ENCODE results near the gene POU6F1.

POU6F1 gene

GRCh38 chr12:51197736-51198567, 19.9 kb downstream of the POU6F1 start:
- no peak for DNase-seq (ENCODE audit: low read depth in 2 of 2, low spot score in 1 of 2)

- no peak for DNase-seq (ENCODE audit: low read depth in 2 of 2, low spot score in 1 of 2)
Observed at GRCh38 chr12:51196547-51196946, 21.3 kb downstream of the POU6F1 start.

GRCh38 chr12:51195841-51196240, 22.0 kb downstream of the POU6F1 start:
- DNase-seq (ENCODE audit: low read depth in 2 of 2, low spot score in 1 of 2), result no peak

- DNase-seq (ENCODE audit: low read depth in 2 of 2, low spot score in 1 of 2), result no peak
Observed at GRCh38 chr12:51192284-51192671, 25.6 kb downstream of the POU6F1 start.

GRCh38 chr12:51191516-51192283, 26.2 kb downstream of the POU6F1 start:
- no peak for DNase-seq (ENCODE audit: low read depth in 2 of 2, low spot score in 1 of 2)

- no peak for DNase-seq (ENCODE audit: low read depth in 2 of 2, low spot score in 1 of 2)
Observed at GRCh38 chr12:51190820-51191219, 27.0 kb downstream of the POU6F1 start.

- DNase-seq (ENCODE audit: low read depth in 2 of 2, low spot score in 1 of 2), result no peak
Observed at GRCh38 chr12:51189790-51190355, 28.0 kb downstream of the POU6F1 start.

- no peak for DNase-seq (ENCODE audit: low read depth in 2 of 2, low spot score in 1 of 2)
Observed at GRCh38 chr12:51188359-51189051, 29.4 kb downstream of the POU6F1 start.

- no peak for DNase-seq (ENCODE audit: low read depth in 2 of 2, low spot score in 1 of 2)
Observed at GRCh38 chr12:51187370-51187987, 30.4 kb downstream of the POU6F1 start.

GRCh38 chr12:51186465-51187085, 31.3 kb downstream of the POU6F1 start:
- no peak for DNase-seq (ENCODE audit: low read depth in 2 of 2, low spot score in 1 of 2)

GRCh38 chr12:51185171-51185717, 32.6 kb downstream of the POU6F1 start:
- no peak for DNase-seq (ENCODE audit: low read depth in 2 of 2, low spot score in 1 of 2)

- DNase-seq (ENCODE audit: low read depth in 2 of 2, low spot score in 1 of 2), result no peak
Observed at GRCh38 chr12:51183816-51184215, 34.0 kb downstream of the POU6F1 start.

- no peak for DNase-seq (ENCODE audit: low read depth in 2 of 2, low spot score in 1 of 2)
Observed at GRCh38 chr12:51183349-51183748, 34.5 kb downstream of the POU6F1 start.

- DNase-seq (ENCODE audit: low read depth in 2 of 2, low spot score in 1 of 2), result no peak
Observed at GRCh38 chr12:51181558-51181957, 36.3 kb downstream of the POU6F1 start.

- DNase-seq (ENCODE audit: low read depth in 2 of 2, low spot score in 1 of 2), result no peak
Observed at GRCh38 chr12:51177897-51178296, 40.0 kb downstream of the POU6F1 start.

- no peak for DNase-seq (ENCODE audit: low read depth in 2 of 2, low spot score in 1 of 2)
Observed at GRCh38 chr12:51174501-51174900, 43.4 kb downstream of the POU6F1 start.

GRCh38 chr12:51172515-51173431, 45.1 kb downstream of the POU6F1 start, which contains the start of gene TFCP2:
TSS of gene TFCP2 (minus strand) at chr12:51173135. CDS start at chr12:51172422, 713 bp downstream.
- peak; percentile 82 to 87 for DNase-seq (ENCODE audit: low read depth in 2 of 2, low spot score in 1 of 2)

GRCh38 chr12:51171884-51172514, 45.9 kb downstream of the POU6F1 start:
- no peak for DNase-seq (ENCODE audit: low read depth in 2 of 2, low spot score in 1 of 2)

GRCh38 chr12:51163795-51164194, 54.1 kb downstream of the POU6F1 start:
- no peak for DNase-seq (ENCODE audit: low read depth in 2 of 2, low spot score in 1 of 2)
